Measurements from ENCODE around the gene TRMT11.

GRCh38 chr6:126051791-126052190 is 65.5 kb downstream of the TRMT11 start:
- TF ChIP-seq, protein P1, sequence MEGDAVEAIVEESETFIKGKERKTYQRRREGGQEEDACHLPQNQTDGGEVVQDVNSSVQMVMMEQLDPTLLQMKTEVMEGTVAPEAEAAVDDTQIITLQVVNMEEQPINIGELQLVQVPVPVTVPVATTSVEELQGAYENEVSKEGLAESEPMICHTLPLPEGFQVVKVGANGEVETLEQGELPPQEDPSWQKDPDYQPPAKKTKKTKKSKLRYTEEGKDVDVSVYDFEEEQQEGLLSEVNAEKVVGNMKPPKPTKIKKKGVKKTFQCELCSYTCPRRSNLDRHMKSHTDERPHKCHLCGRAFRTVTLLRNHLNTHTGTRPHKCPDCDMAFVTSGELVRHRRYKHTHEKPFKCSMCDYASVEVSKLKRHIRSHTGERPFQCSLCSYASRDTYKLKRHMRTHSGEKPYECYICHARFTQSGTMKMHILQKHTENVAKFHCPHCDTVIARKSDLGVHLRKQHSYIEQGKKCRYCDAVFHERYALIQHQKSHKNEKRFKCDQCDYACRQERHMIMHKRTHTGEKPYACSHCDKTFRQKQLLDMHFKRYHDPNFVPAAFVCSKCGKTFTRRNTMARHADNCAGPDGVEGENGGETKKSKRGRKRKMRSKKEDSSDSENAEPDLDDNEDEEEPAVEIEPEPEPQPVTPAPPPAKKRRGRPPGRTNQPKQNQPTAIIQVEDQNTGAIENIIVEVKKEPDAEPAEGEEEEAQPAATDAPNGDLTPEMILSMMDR (IDR thresholded peaks at IDR 0.05; ENCODE audit: insufficient read depth, low read length, poor library complexity, severe bottlenecking) = no peak
- no peak for TF ChIP-seq EZH2phosphoT487 (conservative IDR thresholded peaks at IDR 0.05; ENCODE audit: low read length)

Data from SU-DHL-6 (cell line).